Endothelial cell of umbilical vein (primary cell): ENCODE data around the gene MERTK. TPM values are rescaled to one million over a fixed set of nuclear protein-coding genes. Genes with fewer than 3 reads are reported as not detected.
"Not testable (repeated sequence)": the region's sequence is repeated elsewhere in the genome, so short reads cannot be mapped to it uniquely, and the experiment has no call there.

ENCODE experiments used
- BruUV-seq: library from RNA; stranded (reverse); fragments of 400-500 nt; replicated peaks from 2 replicates; lab custom pipeline; 2021; lab: Mats Ljungman, UMichigan
- CTCF ChIA-PET: fragments of 300-600, 350-600 bp; sonication (Branson Sonifier 250); formaldehyde crosslinking; loops from one replicate; lab custom pipeline; 2021; ENCODE audit warnings: antibody characterized with exemption, inconsistent platforms; lab: Charles Lee
- POLR2A ChIA-PET: fragments of 300-600, 350-600 bp; sonication (Branson Sonifier 250); formaldehyde crosslinking; loops from one replicate; lab custom pipeline; 2021; ENCODE audit warnings: antibody characterized with exemption, inconsistent platforms; lab: Charles Lee
- DNase-seq: peaks from one replicate; pipeline ENCODE4 v3.0.0-alpha.2; 2011; ENCODE audit warnings: low read depth, low spot score
- FAIRE-seq: peaks from 2 replicates; lab custom pipeline; 2011; peaks lifted over from hg19 to GRCh38; lab: Jason Lieb, UNC
- H2AFZ ChIP-seq: 2 replicates; pipeline ENCODE4 v1.6.0; 2012; ENCODE audit warnings: low read depth, low read length, control low read depth, inconsistent platforms
- H3K27ac ChIP-seq: 2 replicates; pipeline ENCODE4 v1.5.1; 2011; ENCODE audit warnings: low read depth, mild to moderate bottlenecking, control low read depth, low read length, moderate library complexity; ENCODE audit not compliant: insufficient read depth
- H3K27me3 ChIP-seq, 2 experiments: 2 replicates each; pipeline versions ENCODE4 v1.6.0 to v1.6.1; 2011; ENCODE audit warnings: low read length in 2 of 2, mixed read lengths in 1 of 2; ENCODE audit not compliant: control insufficient read depth in 2 of 2, insufficient read depth in 2 of 2
- H3K36me3 ChIP-seq, 2 experiments: 2 replicates in 1 of 2; 3 replicates in 1 of 2; pipeline ENCODE4 v1.5.1; 2011; ENCODE audit warnings: low read length in 2 of 2, mild to moderate bottlenecking in 1 of 2, moderate library complexity in 1 of 2; ENCODE audit not compliant: control insufficient read depth in 2 of 2, insufficient read depth in 2 of 2; ENCODE audit errors: extremely low read depth in 1 of 2
- H3K4me1 ChIP-seq: 3 replicates; pipeline ENCODE4 v1.5.1; 2011; ENCODE audit warnings: mild to moderate bottlenecking, low read length; ENCODE audit not compliant: control insufficient read depth, insufficient read depth; ENCODE audit errors: extremely low read depth
- H3K4me2 ChIP-seq: 2 replicates; pipeline ENCODE4 v1.6.1; 2011; ENCODE audit warnings: low read length, control low read depth, mixed read lengths; ENCODE audit not compliant: insufficient read depth
- H3K4me3 ChIP-seq, 3 experiments: fragments of 200-600 bp in 1 of 3; sonication (generic), shearing (Covaris generic) in 1 of 3; replicated peaks in 1 of 3; 2 replicates each; pipeline ENCODE4 v1.5.1; 2011 to 2016; ENCODE audit warnings: control low read depth in 3 of 3, low read length in 3 of 3, mild to moderate bottlenecking in 2 of 3, inconsistent platforms in 1 of 3, low read depth in 1 of 3, moderate library complexity in 1 of 3; ENCODE audit not compliant: insufficient read depth in 1 of 3
- H3K79me2 ChIP-seq: 2 replicates; pipeline ENCODE4 v1.6.0; 2012; ENCODE audit warnings: low read length, inconsistent platforms; ENCODE audit not compliant: control insufficient read depth, insufficient read depth
- H3K9ac ChIP-seq: replicated peaks from 2 replicates; pipeline ENCODE3; 2011; ENCODE audit warnings: low read length, control low read depth; ENCODE audit not compliant: insufficient read depth; ENCODE audit errors: extremely low read depth
- H3K9me1 ChIP-seq: replicated peaks from 3 replicates; pipeline ENCODE4 v1.6.0; 2011; ENCODE audit warnings: mild to moderate bottlenecking, low read length; ENCODE audit not compliant: control insufficient read depth, insufficient read depth; ENCODE audit errors: extremely low read depth
- H3K9me3 ChIP-seq: replicated peaks from 2 replicates; pipeline ENCODE4 v1.5.1; 2012; ENCODE audit warnings: low read length, inconsistent platforms; ENCODE audit not compliant: control insufficient read depth, insufficient read depth
- H4K20me1 ChIP-seq: replicated peaks from 2 replicates; pipeline ENCODE3; 2011; ENCODE audit warnings: mild to moderate bottlenecking, low read length; ENCODE audit not compliant: control insufficient read depth, insufficient read depth; ENCODE audit errors: extremely low read depth
- CTCF ChIP-seq, 2 donors: IDR thresholded peaks; 1 replicate in 1 of 2; 2 replicates in 1 of 2; pipeline ENCODE4 v1.5.1; 2011; ENCODE audit warnings: low read length in 2 of 2, mild to moderate bottlenecking in 2 of 2, moderate library complexity in 2 of 2, control low read depth in 1 of 2, inconsistent platforms in 1 of 2, low read depth in 1 of 2; ENCODE audit not compliant: insufficient read depth in 1 of 2; ENCODE audit errors: extremely low read depth in 1 of 2
- dilution Hi-C: fragments of 300-500 bp; cut with MboI; formaldehyde crosslinking; loops from one replicate; pipeline ENCODE4 v1.15.0; 2019; ENCODE audit warnings: low sequenced_read_pairs; ENCODE audit not compliant: extremely low pct_ligation_motif_present
- intact Hi-C: fragments of 100-400 bp; cut with micrococcal nuclease; formaldehyde crosslinking; loops from one replicate; pipeline ENCODE4 v1.10.0; 2022
- polyA plus RNA-seq, 4 experiments: library from polyadenylated mRNA; depleted of rRNA in 3 of 4; stranded (reverse) in 3 of 4; unstranded in 1 of 4; fragments of >200 nt; gene quantifications; 2 replicates each; pipeline versions ENCODE4 v1.2.1 to v1.2.3, GENCODE V29; 2011 to 2012; ENCODE audit warnings: missing spikeins in 1 of 4
- total RNA-seq: library from RNA; stranded (reverse); gene quantifications from 2 replicates; pipeline ENCODE4 v1.2.3, GENCODE V29; 2021

The MERTK gene
- total and polyA plus RNA-seq, 2 donors (not counting 3 experiments of a cell fraction or from before 2014, with no cell fraction given) = 37.3 to 39.6 TPM

GRCh38 chr2:111850646-111851045 lies 47.8 kb upstream of the MERTK start:
- dilution Hi-C loops, H3K4me3 ChIP-seq, H3K27ac ChIP-seq, H3K4me1 ChIP-seq, H2AFZ ChIP-seq, DNase-seq, H3K79me2 ChIP-seq, H3K9me3 ChIP-seq, H3K4me2 ChIP-seq, POLR2A ChIA-PET, intact Hi-C loops, H3K9me1 ChIP-seq, H3K36me3 ChIP-seq, FAIRE-seq, H3K9ac ChIP-seq, H4K20me1 ChIP-seq, H3K27me3 ChIP-seq, CTCF ChIA-PET, BruUV-seq: not testable (repeated sequence)
- peak; percentile 9 to 36 for TF ChIP-seq CTCF (IDR thresholded peaks at IDR 0.05; ENCODE audit: extremely low read depth in 1 of 2, insufficient read depth in 1 of 2, low read depth in 1 of 2, low read length in 2 of 2)

- H4K20me1 ChIP-seq, H3K27ac ChIP-seq, H2AFZ ChIP-seq, BruUV-seq, H3K9me3 ChIP-seq, FAIRE-seq, POLR2A ChIA-PET, H3K4me1 ChIP-seq, H3K9ac ChIP-seq, CTCF ChIA-PET, H3K79me2 ChIP-seq, H3K27me3 ChIP-seq, H3K36me3 ChIP-seq, H3K4me2 ChIP-seq, dilution Hi-C loops, intact Hi-C loops, H3K4me3 ChIP-seq, H3K9me1 ChIP-seq: not testable (repeated sequence)
- peak; percentile 51 for DNase-seq
These were observed 45.9 kb upstream of the MERTK start for GRCh38 chr2:111852544-111852943.

- H3K4me3 ChIP-seq, H3K9ac ChIP-seq, H3K36me3 ChIP-seq, CTCF ChIA-PET, H3K79me2 ChIP-seq, POLR2A ChIA-PET, H3K9me1 ChIP-seq, intact Hi-C loops, dilution Hi-C loops, H3K27me3 ChIP-seq, H3K4me1 ChIP-seq, BruUV-seq, FAIRE-seq, H2AFZ ChIP-seq, H4K20me1 ChIP-seq, H3K9me3 ChIP-seq, H3K27ac ChIP-seq, H3K4me2 ChIP-seq, DNase-seq: not testable (repeated sequence)
These were observed 38.4 kb upstream of the MERTK start for GRCh38 chr2:111860005-111860404.

GRCh38 chr2:111865124-111865523 lies 33.3 kb upstream of the MERTK start:
- H3K9me3 ChIP-seq, BruUV-seq, DNase-seq, FAIRE-seq, H3K79me2 ChIP-seq, H4K20me1 ChIP-seq, H3K9me1 ChIP-seq, H2AFZ ChIP-seq, H3K9ac ChIP-seq, H3K27ac ChIP-seq, H3K4me1 ChIP-seq, dilution Hi-C loops, intact Hi-C loops, POLR2A ChIA-PET, H3K4me3 ChIP-seq, CTCF ChIA-PET, H3K27me3 ChIP-seq, H3K36me3 ChIP-seq, H3K4me2 ChIP-seq: not testable (repeated sequence)
